HG03159 (cell line): ENCODE measurements around the gene TMA7.
A peak's percentile ranks its signal among the peaks of the same experiment; 100 is the strongest.
"Not testable (repeated sequence)": the region's sequence is repeated elsewhere in the genome, so short reads cannot be mapped to it uniquely, and the experiment has no call there.

ENCODE experiments used
- ATAC-seq: cut with Tn5 transposase; IDR thresholded peaks from one replicate; pipeline ENCODE4 v1.9.1; 2021; ENCODE audit warnings: mild to moderate bottlenecking, moderate library complexity; ENCODE audit not compliant: unreplicated experiment

The TMA7 gene

GRCh38 chr3:48435774-48436476 lies 4.1 kb upstream of the TMA7 start:
- ATAC-seq, result no peak

- ATAC-seq, result no peak
Observed at GRCh38 chr3:48436477-48436787, 3.6 kb upstream of the TMA7 start.

- no peak for ATAC-seq
Observed at GRCh38 chr3:48436855-48437254, 3.2 kb upstream of the TMA7 start.

- ATAC-seq, result no peak
Observed at GRCh38 chr3:48437812-48438211, 2.2 kb upstream of the TMA7 start.

GRCh38 chr3:48440590-48440958 lies 517 bp downstream of the TMA7 start:
- ATAC-seq, result no peak

- ATAC-seq, result no peak
Observed at GRCh38 chr3:48441940-48442339, 1.9 kb downstream of the TMA7 start.

- ATAC-seq, result no peak
Observed at GRCh38 chr3:48445277-48445882, 5.3 kb downstream of the TMA7 start.

GRCh38 chr3:48446043-48446424 lies 6.0 kb downstream of the TMA7 start:
- no peak for ATAC-seq

- peak; percentile 85 for ATAC-seq
Observed at GRCh38 chr3:48446425-48447193, 6.6 kb downstream of the TMA7 start, which contains the start of gene ATRIP. ATRIP (plus strand) TSS chr3:48446737; CDS start chr3:48446846, 109 bp downstream.

GRCh38 chr3:48451270-48451669 lies 11.2 kb downstream of the TMA7 start:
- no peak for ATAC-seq

GRCh38 chr3:48456456-48456855 lies 16.4 kb downstream of the TMA7 start:
- no peak for ATAC-seq

- ATAC-seq, result no peak
Observed at GRCh38 chr3:48459331-48459730, 19.3 kb downstream of the TMA7 start.

- ATAC-seq, result no peak
Observed at GRCh38 chr3:48459773-48460516, 19.9 kb downstream of the TMA7 start.

GRCh38 chr3:48460517-48460902 lies 20.5 kb downstream of the TMA7 start:
- no peak for ATAC-seq

GRCh38 chr3:48461767-48462166 lies 21.7 kb downstream of the TMA7 start:
- ATAC-seq, result not testable (repeated sequence)

GRCh38 chr3:48463703-48464102 lies 23.6 kb downstream of the TMA7 start:
- no peak for ATAC-seq

GRCh38 chr3:48464713-48465221 lies 24.7 kb downstream of the TMA7 start:
- no peak for ATAC-seq

- no peak for ATAC-seq
Observed at GRCh38 chr3:48465237-48465530, 25.1 kb downstream of the TMA7 start.

GRCh38 chr3:48465531-48466378 lies 25.7 kb downstream of the TMA7 start:
- peak; percentile 87 for ATAC-seq

- ATAC-seq, result peak; percentile 7
Observed at GRCh38 chr3:48466386-48467109, 26.5 kb downstream of the TMA7 start.
